GM12878 (cell line): ENCODE results near the gene CHRNG. TPM values are rescaled to one million over a fixed set of nuclear protein-coding genes. Genes with fewer than 3 reads are reported as not detected.

Source experiments
- ATAC-seq: fragments of 200-7000 bp; cut with Tn5 transposase; 3 replicates; pipeline ENCODE4 v1.9.1; 2020; ENCODE audit warnings: mild to moderate bottlenecking, moderate library complexity
- BruUV-seq: library from RNA; stranded (reverse); fragments of 400-500 nt; replicated peaks from 2 replicates; lab custom pipeline; 2021; lab: Mats Ljungman, UMichigan
- CTCF ChIA-PET: fragments of 300-600 bp; sonication (Branson Sonifier 250); formaldehyde crosslinking; extraction: SDS; loops from one replicate; lab custom pipeline; 2021; ENCODE audit warnings: inconsistent platforms; lab: Yijun Ruan, JAX
- POLR2A ChIA-PET: fragments of 350-600 bp; formaldehyde crosslinking; extraction: SDS; loops from one replicate; lab custom pipeline; 2021; ENCODE audit warnings: inconsistent platforms; lab: Charles Lee
- RAD21 ChIA-PET: fragments of 300-600 bp; sonication (Branson Sonifier 250); formaldehyde crosslinking; loops from one replicate; lab custom pipeline; 2023; ENCODE audit warnings: antibody characterized with exemption; ENCODE audit not compliant: unreplicated experiment; lab: Charles Lee
- SMC1A ChIA-PET: fragments of 300-600 bp; sonication (Branson Sonifier 250); formaldehyde crosslinking; loops from one replicate; lab custom pipeline; 2023; ENCODE audit not compliant: unreplicated experiment, uncharacterized antibody; lab: Charles Lee
- DNase-seq: peaks from one replicate; pipeline ENCODE4 v3.0.0-alpha.2; 2011; ENCODE audit warnings: low read depth, low spot score
- FAIRE-seq: peaks from 3 replicates; lab custom pipeline; 2011; peaks lifted over from hg19 to GRCh38; lab: Jason Lieb, UNC
- H2AFZ ChIP-seq: 2 replicates; pipeline ENCODE4 v1.6.0; 2011; ENCODE audit warnings: low read depth, low read length, control low read depth; ENCODE audit not compliant: control insufficient read depth
- H3K27ac ChIP-seq: 2 replicates; pipeline ENCODE4 v1.5.1; 2011; ENCODE audit warnings: control low read depth; ENCODE audit not compliant: control insufficient read depth, insufficient read depth
- H3K27me3 ChIP-seq, 2 experiments: replicated peaks in 1 of 2; 2 replicates each; pipeline versions ENCODE4 v1.6.0 to v1.6.1; 2011; ENCODE audit warnings: low read length in 1 of 2; ENCODE audit not compliant: control insufficient read depth in 2 of 2, insufficient read depth in 2 of 2
- H3K36me3 ChIP-seq, 2 experiments: 2 replicates each; pipeline ENCODE4 v1.5.1; 2011; ENCODE audit warnings: low read length in 1 of 2; ENCODE audit not compliant: control insufficient read depth in 2 of 2, insufficient read depth in 2 of 2
- H3K4me1 ChIP-seq: 2 replicates; pipeline ENCODE4 v1.6.1; 2011; ENCODE audit warnings: mild to moderate bottlenecking, low read length, moderate library complexity, mixed read lengths; ENCODE audit not compliant: control insufficient read depth, insufficient read depth
- H3K4me2 ChIP-seq: 2 replicates; pipeline ENCODE4 v1.6.0; 2011; ENCODE audit warnings: control low read depth; ENCODE audit not compliant: control insufficient read depth, insufficient read depth
- H3K4me3 ChIP-seq: fragments of 200-600 bp; sonication (generic); 2 replicates; pipeline ENCODE4 v1.5.1; 2016
- H3K79me2 ChIP-seq: 2 replicates; pipeline ENCODE4 v1.6.0; 2011; ENCODE audit warnings: low read length; ENCODE audit not compliant: control insufficient read depth, insufficient read depth
- H3K9ac ChIP-seq: 2 replicates; pipeline ENCODE4 v1.8.0; 2011; ENCODE audit warnings: low read length, control low read depth, mixed read lengths; ENCODE audit not compliant: control insufficient read depth, insufficient read depth
- H3K9me3 ChIP-seq: replicated peaks from 3 replicates; pipeline ENCODE4 v1.5.1; 2011; ENCODE audit warnings: mild to moderate bottlenecking, low read length; ENCODE audit not compliant: control insufficient read depth, insufficient read depth
- H4K20me1 ChIP-seq: 2 replicates; pipeline ENCODE4 v1.6.0; 2011; ENCODE audit not compliant: control insufficient read depth, insufficient read depth
- BCLAF1 ChIP-seq: fragments of 450-650 bp; IDR thresholded peaks from 2 replicates; pipeline ENCODE4 v1.6.1; 2017; ENCODE audit warnings: antibody characterized with exemption, mild to moderate bottlenecking, moderate library complexity
- BMI1 ChIP-seq: fragments of 450-650 bp; IDR thresholded peaks from 2 replicates; pipeline ENCODE4 v1.6.1; 2016; ENCODE audit warnings: mild to moderate bottlenecking, moderate library complexity, borderline replicate concordance
- CBX5 ChIP-seq: sonication (generic); IDR thresholded peaks from 2 replicates; pipeline ENCODE4 v1.6.1; 2016; ENCODE audit warnings: low read depth, moderate library complexity, mild to moderate bottlenecking, inconsistent platforms
- CHD1 ChIP-seq: IDR thresholded peaks from 2 replicates; pipeline ENCODE4 v1.6.1; 2012; ENCODE audit warnings: low read depth, low read length, improper control_type of control experiment
- CHD2 ChIP-seq: IDR thresholded peaks from 2 replicates; pipeline ENCODE4 v1.6.1; 2011; ENCODE audit warnings: low read depth, low read length, improper control_type of control experiment, borderline replicate concordance
- ESRRA ChIP-seq: IDR thresholded peaks from 2 replicates; pipeline ENCODE4 v1.6.1; 2012; ENCODE audit warnings: mild to moderate bottlenecking, low read length, improper control_type of control experiment
- HCFC1 ChIP-seq: fragments of 150-350 bp; IDR thresholded peaks from 2 replicates; pipeline ENCODE4 v1.6.1; 2014; ENCODE audit warnings: low read length
- IRF5 ChIP-seq: fragments of 450-650 bp; IDR thresholded peaks from 2 replicates; pipeline ENCODE4 v1.6.1; 2017; ENCODE audit warnings: borderline replicate concordance
- JUNB ChIP-seq: IDR thresholded peaks from 2 replicates; pipeline ENCODE4 v1.6.1; 2016; ENCODE audit warnings: antibody characterized with exemption, mild to moderate bottlenecking
- JUND ChIP-seq: IDR thresholded peaks from 2 replicates; pipeline ENCODE4 v1.6.1; 2012; ENCODE audit warnings: low read depth, mild to moderate bottlenecking, low read length, improper control_type of control experiment, moderate library complexity
- NR2C1 ChIP-seq: fragments of 450-650 bp; IDR thresholded peaks from 2 replicates; pipeline ENCODE4 v1.6.1; 2017; ENCODE audit warnings: antibody characterized with exemption, mild to moderate bottlenecking, moderate library complexity
- NRF1 ChIP-seq: conservative IDR thresholded peaks from 2 replicates; pipeline ENCODE4 v1.6.1; 2011; ENCODE audit warnings: mild to moderate bottlenecking, low read depth, low read length, improper control_type of control experiment
- SP1 ChIP-seq: IDR thresholded peaks from one replicate; pipeline ENCODE4 v1.6.1; 2011; ENCODE audit warnings: low read depth, low read length
- TBL1XR1 ChIP-seq: IDR thresholded peaks from 2 replicates; pipeline ENCODE4 v1.6.1; 2012; ENCODE audit warnings: low read depth, low read length, improper control_type of control experiment
- in situ Hi-C: fragments of 300-500 bp; cut with MboI; formaldehyde crosslinking; loops from 9 replicates; pipeline ENCODE4 v1.14.3; 2018; ENCODE audit warnings: mixed read lengths
- intact Hi-C: fragments of 100-400 bp; cut with micrococcal nuclease; formaldehyde crosslinking; loops from one replicate; pipeline ENCODE4 v1.14.2; 2022; ENCODE audit not compliant: unreplicated experiment
- polyA plus RNA-seq, 11 experiments: library from polyadenylated mRNA; depleted of rRNA in 4 of 11; unstranded in 6 of 11; stranded (reverse) in 5 of 11; fragments of >200 nt; fragmentation: Nextera tagmentation in 4 of 11; fragmentation: Illumina TruSeq in 1 of 11; extraction: Ambion mirVana in 4 of 11; extraction: Trizol in 1 of 11; gene quantifications; 1 replicate in 1 of 11; 2 replicates in 10 of 11; pipeline versions ENCODE4 v1.2.1 to v1.2.3, GENCODE V29; 2011 to 2016; ENCODE audit warnings: inconsistent platforms in 2 of 11, missing spikeins in 2 of 11, low read depth in 1 of 11
- total RNA-seq, 4 experiments: library from RNA; depleted of rRNA in 3 of 4; stranded (reverse); fragments of >200 nt in 3 of 4; fragmentation: Illumina TruSeq in 1 of 4; extraction: Trizol in 1 of 4; gene quantifications; 2 replicates each; pipeline versions ENCODE4 v1.2.1 to v1.2.3, GENCODE V29; 2013 to 2021

Gene CHRNG
- total and polyA plus RNA-seq, 10 of the 15 experiments (the other 5 are each of a cell fraction or from before 2014, with no cell fraction given), result 0.17 TPM; not detected in 9

GRCh38 chr2:232567721-232568120 is 28.2 kb downstream of the CHRNG start:
- H3K9ac ChIP-seq, result no peak overlapping the region
- no peaks in the 10 kb centered on the region for H3K79me2 ChIP-seq
- ChIA-PET POLR2A (no interaction called here), SMC1A (no interaction called here), CTCF (no interaction called here), RAD21 (no interaction called here)
- H3K27ac ChIP-seq, result no peak overlapping the region
- FAIRE-seq (no peak), ATAC-seq (no peak), DNase-seq (no peak)
- H3K36me3 ChIP-seq, result peaks cover 15 to 47% of the 10 kb centered on the region in 2 experiments
- no peaks in the 10 kb centered on the region for H3K9me3 ChIP-seq
- in situ Hi-C loops (no loop called here), intact Hi-C loops (no loop called here)
- no TSS peak for BruUV-seq
- no peak overlapping the region for H3K4me3 ChIP-seq
- H2AFZ ChIP-seq, result no peak overlapping the region
- H3K4me1 ChIP-seq, result no peaks in the 10 kb centered on the region
- H3K4me2 ChIP-seq, result no peak overlapping the region
- no peaks in the 10 kb centered on the region for H3K27me3 ChIP-seq
- H4K20me1 ChIP-seq, result no peaks in the 10 kb centered on the region
- TF ChIP-seq CHD2, result no peak
- TF ChIP-seq JUND, result no peak
- no peak for TF ChIP-seq CHD1
- no peak for TF ChIP-seq CBX5
- TF ChIP-seq TBL1XR1, result no peak
- no peak for TF ChIP-seq HCFC1
- TF ChIP-seq NRF1, result no peak
- no peak for TF ChIP-seq NR2C1
- no peak for TF ChIP-seq IRF5
- TF ChIP-seq BMI1, result no peak
- TF ChIP-seq BCLAF1, result no peak
- TF ChIP-seq ESRRA, result no peak
- TF ChIP-seq SP1, result no peak
- no peak for TF ChIP-seq JUNB
